Esophagus mucosa (tissue), 1 donor: ENCODE data around the gene FAM149A. TPM values are rescaled to one million over a fixed set of nuclear protein-coding genes. Genes with fewer than 3 reads are reported as not detected.

Source experiments
- ATAC-seq: fragments of 200-7000 bp; cut with Tn5 transposase; one replicate; pipeline ENCODE4 v1.9.1; 2020
- total RNA-seq: library from RNA; stranded (reverse); gene quantifications from one replicate; pipeline ENCODE4 v1.2.4, GENCODE V29; 2023
- donor health status: DM: yes; HTN: yes; CAD: no.

The FAM149A gene
- total RNA-seq, 1 donor from 2014 or later, result 1.6 TPM

GRCh38 chr4:186105647-186106321 lies 1.3 kb downstream of the FAM149A start:
- ATAC-seq, result peak; percentile 59

GRCh38 chr4:186107947-186108346 lies 3.4 kb downstream of the FAM149A start:
- no peak for ATAC-seq

GRCh38 chr4:186108391-186108790 lies 3.9 kb downstream of the FAM149A start:
- ATAC-seq, result no peak

- no peak for ATAC-seq
These were observed 4.7 kb downstream of the FAM149A start for GRCh38 chr4:186109245-186109644.

- ATAC-seq, result no peak
These were observed 12.2 kb downstream of the FAM149A start for GRCh38 chr4:186116697-186117096.

- no peak for ATAC-seq
These were observed 14.1 kb downstream of the FAM149A start for GRCh38 chr4:186118582-186118981.

GRCh38 chr4:186121057-186121456 lies 16.6 kb downstream of the FAM149A start:
- ATAC-seq, result no peak

- no peak for ATAC-seq
These were observed 24.3 kb downstream of the FAM149A start for GRCh38 chr4:186128842-186129241.

GRCh38 chr4:186131935-186132334 lies 27.4 kb downstream of the FAM149A start:
- ATAC-seq, result no peak

- peak; percentile 43 for ATAC-seq
These were observed 28.2 kb downstream of the FAM149A start for GRCh38 chr4:186132577-186133242.

GRCh38 chr4:186134257-186134656 lies 29.8 kb downstream of the FAM149A start:
- ATAC-seq, result no peak

GRCh38 chr4:186134861-186135260 lies 30.4 kb downstream of the FAM149A start:
- no peak for ATAC-seq

GRCh38 chr4:186137196-186137794 lies 32.8 kb downstream of the FAM149A start:
- ATAC-seq, result no peak

- ATAC-seq, result peak; percentile 67
These were observed 39.9 kb downstream of the FAM149A start for GRCh38 chr4:186144198-186144945.

GRCh38 chr4:186144946-186145569 lies 40.6 kb downstream of the FAM149A start:
- ATAC-seq, result peak; percentile 65

GRCh38 chr4:186146458-186146857 lies 42.0 kb downstream of the FAM149A start:
- ATAC-seq, result no peak

- ATAC-seq, result no peak
These were observed 44.0 kb downstream of the FAM149A start for GRCh38 chr4:186148336-186148975.

GRCh38 chr4:186149872-186150271 lies 45.4 kb downstream of the FAM149A start:
- ATAC-seq, result no peak

GRCh38 chr4:186150926-186151325 lies 46.4 kb downstream of the FAM149A start:
- no peak for ATAC-seq

- ATAC-seq, result no peak
These were observed 47.0 kb downstream of the FAM149A start for GRCh38 chr4:186151499-186151898.

GRCh38 chr4:186158021-186158813 lies 53.7 kb downstream of the FAM149A start:
- ATAC-seq, result peak; percentile 9
